RWPE2 (cell line): ENCODE results near the gene AQR.
"Not testable (repeated sequence)": the region's sequence is repeated elsewhere in the genome, so short reads cannot be mapped to it uniquely, and the experiment has no call there.

Experiments
- ATAC-seq: fragments of 200-7000 bp; cut with Tn5 transposase; 3 replicates; pipeline ENCODE4 v1.9.1; 2021; ENCODE audit warnings: low read depth
- DNase-seq: peaks from one replicate; pipeline ENCODE4 v3.0.0-alpha.2; 2020; ENCODE audit warnings: low spot score
- H3K27ac ChIP-seq: fragments of 450-650 bp; 2 replicates; pipeline ENCODE4 v1.5.1; 2017; ENCODE audit warnings: mild to moderate bottlenecking; ENCODE audit not compliant: poor library complexity, severe bottlenecking
- H3K27me3 ChIP-seq: fragments of 250-450 bp; sonication (Bioruptor Pico); 2 replicates; pipeline ENCODE4 v1.5.1; 2021; ENCODE audit warnings: mild to moderate bottlenecking, moderate library complexity; ENCODE audit not compliant: insufficient read depth, poor library complexity, severe bottlenecking
- H3K36me3 ChIP-seq: fragments of 250-450 bp; sonication (Bioruptor Pico); 2 replicates; pipeline ENCODE4 v1.5.1; 2020; ENCODE audit warnings: low read depth, mild to moderate bottlenecking, moderate library complexity
- H3K4me1 ChIP-seq: fragments of 250-450 bp; sonication (Bioruptor Pico); 2 replicates; pipeline ENCODE4 v1.5.1; 2021; ENCODE audit warnings: mild to moderate bottlenecking, moderate library complexity; ENCODE audit not compliant: insufficient read depth, poor library complexity, severe bottlenecking
- H3K4me3 ChIP-seq: fragments of 250-450 bp; sonication (Bioruptor Pico); 2 replicates; pipeline ENCODE4 v1.5.1; 2021; ENCODE audit warnings: mild to moderate bottlenecking, moderate library complexity; ENCODE audit not compliant: severe bottlenecking
- H3K9me3 ChIP-seq: fragments of 250-450 bp; sonication (Bioruptor Pico); 2 replicates; pipeline ENCODE4 v1.5.1; 2021; ENCODE audit warnings: mild to moderate bottlenecking, moderate library complexity; ENCODE audit not compliant: severe bottlenecking
- TF ChIP-seq, protein P1 (sequence below): fragments of 450-650 bp; IDR thresholded peaks from one replicate; pipeline ENCODE4 v1.5.1; 2017; ENCODE audit warnings: mild to moderate bottlenecking, moderate library complexity; ENCODE audit not compliant: poor library complexity, severe bottlenecking

AQR gene

DNA sequence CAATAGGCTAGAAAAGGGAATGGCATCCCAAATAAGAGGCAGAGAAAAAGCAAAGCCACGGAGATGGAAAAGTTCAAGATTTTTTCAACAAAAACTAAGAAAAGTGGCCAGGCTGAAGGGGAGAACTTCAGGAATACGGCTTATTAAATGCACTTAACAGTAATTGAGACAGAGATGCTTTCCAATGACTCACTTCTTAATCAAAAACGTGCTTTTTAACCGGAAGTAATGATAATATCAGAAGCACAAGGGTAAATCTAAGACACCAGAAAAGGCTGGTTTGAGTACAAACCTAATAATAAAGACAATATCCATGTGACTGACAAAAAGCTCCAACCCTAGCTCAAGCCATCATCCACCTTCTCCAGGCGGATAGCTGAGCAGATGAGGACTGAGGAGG lies 149.4 kb downstream of the AQR start:
- Histone ChIP-seq H3K27me3 (no peaks in the 10 kb centered on the region), H3K4me3 (no peak overlapping the region), H3K36me3 (no peaks in the 10 kb centered on the region), H3K9me3 (no peaks in the 10 kb centered on the region), H3K4me1 (no peaks in the 10 kb centered on the region), H3K27ac (no peak overlapping the region)
- TF ChIP-seq, protein P1, sequence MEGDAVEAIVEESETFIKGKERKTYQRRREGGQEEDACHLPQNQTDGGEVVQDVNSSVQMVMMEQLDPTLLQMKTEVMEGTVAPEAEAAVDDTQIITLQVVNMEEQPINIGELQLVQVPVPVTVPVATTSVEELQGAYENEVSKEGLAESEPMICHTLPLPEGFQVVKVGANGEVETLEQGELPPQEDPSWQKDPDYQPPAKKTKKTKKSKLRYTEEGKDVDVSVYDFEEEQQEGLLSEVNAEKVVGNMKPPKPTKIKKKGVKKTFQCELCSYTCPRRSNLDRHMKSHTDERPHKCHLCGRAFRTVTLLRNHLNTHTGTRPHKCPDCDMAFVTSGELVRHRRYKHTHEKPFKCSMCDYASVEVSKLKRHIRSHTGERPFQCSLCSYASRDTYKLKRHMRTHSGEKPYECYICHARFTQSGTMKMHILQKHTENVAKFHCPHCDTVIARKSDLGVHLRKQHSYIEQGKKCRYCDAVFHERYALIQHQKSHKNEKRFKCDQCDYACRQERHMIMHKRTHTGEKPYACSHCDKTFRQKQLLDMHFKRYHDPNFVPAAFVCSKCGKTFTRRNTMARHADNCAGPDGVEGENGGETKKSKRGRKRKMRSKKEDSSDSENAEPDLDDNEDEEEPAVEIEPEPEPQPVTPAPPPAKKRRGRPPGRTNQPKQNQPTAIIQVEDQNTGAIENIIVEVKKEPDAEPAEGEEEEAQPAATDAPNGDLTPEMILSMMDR: no peak
- DNase-seq (no peak), ATAC-seq (no peak)

DNA sequence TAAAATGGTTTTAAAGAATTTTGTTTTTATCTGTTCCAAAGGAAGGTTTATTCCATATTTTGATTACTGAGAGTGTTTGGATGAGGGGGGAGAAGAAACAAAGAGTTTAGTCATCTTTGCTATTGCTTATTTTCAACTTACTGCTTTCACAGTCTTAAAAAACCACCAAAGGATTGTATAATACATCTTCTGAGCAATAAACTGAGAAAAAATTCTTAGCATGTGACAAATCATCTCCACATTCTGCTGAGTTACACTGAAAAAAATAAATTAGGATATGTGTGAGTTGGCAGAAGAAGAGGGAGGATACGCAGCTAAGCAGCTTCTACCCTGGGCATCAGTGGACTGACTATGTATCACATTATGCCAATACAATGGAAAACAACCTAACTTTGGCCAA lies 151.0 kb downstream of the AQR start:
- TF ChIP-seq, protein P1: no peak
- Histone ChIP-seq H3K9me3 (no peaks in the 10 kb centered on the region), H3K4me1 (no peaks in the 10 kb centered on the region), H3K36me3 (no peaks in the 10 kb centered on the region), H3K27ac (no peak overlapping the region), H3K4me3 (no peak overlapping the region), H3K27me3 (no peaks in the 10 kb centered on the region)
- ATAC-seq: no peak
- DNase-seq: no peak

DNA sequence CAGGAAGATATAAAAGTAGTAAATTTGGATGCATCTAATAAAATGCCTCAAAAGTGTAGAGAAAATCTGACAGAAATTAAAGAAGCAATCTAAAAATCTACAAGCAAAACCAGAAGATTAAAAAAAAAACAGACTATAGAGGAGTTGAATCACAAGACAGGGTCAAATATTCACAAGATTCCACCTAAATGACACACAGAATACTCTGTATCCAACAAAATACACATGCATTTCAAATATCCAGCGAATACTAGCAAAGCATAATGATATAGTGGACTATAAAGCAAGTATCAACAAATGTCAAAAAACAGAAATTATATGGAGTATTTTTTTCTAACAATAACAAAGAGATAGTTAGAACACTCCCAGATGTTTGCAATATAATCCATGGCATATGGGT lies 153.7 kb downstream of the AQR start:
- DNase-seq (no peak), ATAC-seq (no peak)
- H3K4me1 ChIP-seq: peaks cover 3% of the 10 kb centered on the region
- H3K36me3 ChIP-seq: no peaks in the 10 kb centered on the region
- TF ChIP-seq, protein P1: no peak
- no peak overlapping the region for H3K4me3 ChIP-seq
- no peaks in the 10 kb centered on the region for H3K9me3 ChIP-seq
- no peaks in the 10 kb centered on the region for H3K27me3 ChIP-seq
- H3K27ac ChIP-seq: no peak overlapping the region

DNA sequence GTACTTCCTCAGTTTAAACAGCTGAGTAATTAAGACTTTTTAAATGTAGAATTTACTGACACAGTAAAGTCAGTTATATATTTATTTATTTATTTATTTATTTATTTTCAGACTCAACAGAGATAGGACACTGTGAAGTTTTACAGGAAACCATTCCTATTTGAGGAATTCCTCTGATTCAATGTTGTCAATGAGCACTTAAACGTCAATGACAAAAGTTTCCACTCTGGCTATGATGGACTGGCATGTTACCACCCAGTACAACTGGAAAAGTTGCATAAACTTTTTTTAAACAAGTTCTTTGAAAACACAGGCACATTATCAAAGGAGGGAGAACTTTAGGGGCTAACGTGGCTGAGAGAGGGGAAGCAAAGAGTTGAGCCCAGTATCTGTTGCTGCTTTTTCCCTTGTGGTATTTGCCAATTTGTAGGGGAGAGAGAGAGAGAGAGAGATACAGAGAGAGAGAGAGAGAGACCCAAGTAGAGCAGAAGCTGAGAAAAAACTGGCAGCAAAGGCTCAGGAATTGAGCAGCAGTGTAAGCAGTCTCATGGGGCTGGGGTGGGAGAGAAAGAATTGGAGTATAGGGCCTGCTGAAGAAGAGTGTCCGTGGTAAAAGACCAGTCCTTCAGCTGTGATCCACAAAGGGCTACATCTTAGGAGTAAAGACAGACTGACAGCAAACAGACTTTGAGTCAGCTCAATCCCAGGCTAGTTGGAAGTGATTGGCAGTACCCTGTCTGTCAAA lies 155.9 kb downstream of the AQR start:
- Histone ChIP-seq H3K4me3 (no peak overlapping the region), H3K4me1 (peaks cover 12% of the 10 kb centered on the region), H3K27ac (no peak overlapping the region), H3K27me3 (no peaks in the 10 kb centered on the region), H3K36me3 (no peaks in the 10 kb centered on the region), H3K9me3 (no peaks in the 10 kb centered on the region)
- TF ChIP-seq, protein P1: no peak
- ATAC-seq (no peak), DNase-seq (no peak)

DNA sequence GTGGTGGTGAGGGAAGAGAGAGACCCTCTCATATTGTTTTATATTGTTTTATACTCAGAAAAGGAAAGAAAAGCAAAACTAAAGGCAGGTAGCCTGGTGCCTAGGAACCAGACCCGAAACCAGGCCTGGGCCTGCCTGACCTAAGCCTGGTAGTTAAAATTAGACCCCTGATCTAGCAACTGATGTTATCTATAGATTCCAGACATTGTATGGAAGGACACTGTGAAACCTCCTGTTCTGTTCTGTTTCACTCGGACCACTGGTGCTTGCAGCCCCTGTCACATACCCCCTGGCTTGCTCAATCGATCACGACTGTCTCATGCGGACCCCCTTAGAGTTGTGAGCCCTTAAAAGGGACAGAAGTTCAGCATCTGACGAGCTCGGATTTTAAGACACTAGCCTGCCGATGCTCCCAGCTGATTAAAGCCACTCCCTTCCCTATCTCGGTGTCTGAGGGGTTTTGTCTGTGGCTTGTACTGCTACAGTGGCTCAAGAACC lies 156.6 kb downstream of the AQR start:
- not testable (repeated sequence) for H3K36me3 ChIP-seq, ATAC-seq, H3K27ac ChIP-seq, DNase-seq, H3K4me3 ChIP-seq, H3K27me3 ChIP-seq, H3K9me3 ChIP-seq
- peaks cover 12% of the 10 kb centered on the region for H3K4me1 ChIP-seq
